ENCODE results near the gene PCDHGA12.
A peak's percentile ranks its signal among the peaks of the same experiment; 100 is the strongest.
"Not testable (repeated sequence)": the region's sequence is repeated elsewhere in the genome, so short reads cannot be mapped to it uniquely, and the experiment has no call there.

Gene PCDHGA12

DNA sequence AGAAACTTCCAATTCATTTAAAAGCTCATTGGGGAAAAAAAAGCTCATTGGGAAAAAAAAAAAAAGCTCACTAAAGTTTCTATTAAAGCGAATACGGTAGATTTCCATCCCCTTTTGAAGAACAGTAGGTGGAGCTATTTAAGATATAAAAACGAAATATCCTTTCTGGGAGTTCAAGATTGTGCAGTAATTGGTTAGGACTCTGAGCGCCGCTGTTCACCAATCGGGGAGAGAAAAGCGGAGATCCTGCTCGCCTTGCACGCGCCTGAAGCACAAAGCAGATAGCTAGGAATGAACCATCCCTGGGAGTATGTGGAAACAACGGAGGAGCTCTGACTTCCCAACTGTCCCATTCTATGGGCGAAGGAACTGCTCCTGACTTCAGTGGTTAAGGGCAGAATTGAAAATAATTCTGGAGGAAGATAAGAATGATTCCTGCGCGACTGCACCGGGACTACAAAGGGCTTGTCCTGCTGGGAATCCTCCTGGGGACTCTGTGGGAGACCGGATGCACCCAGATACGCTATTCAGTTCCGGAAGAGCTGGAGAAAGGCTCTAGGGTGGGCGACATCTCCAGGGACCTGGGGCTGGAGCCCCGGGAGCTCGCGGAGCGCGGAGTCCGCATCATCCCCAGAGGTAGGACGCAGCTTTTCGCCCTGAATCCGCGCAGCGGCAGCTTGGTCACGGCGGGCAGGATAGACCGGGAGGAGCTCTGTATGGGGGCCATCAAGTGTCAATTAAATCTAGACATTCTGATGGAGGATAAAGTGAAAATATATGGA, at the start of gene PCDHGA12:
TSS of gene PCDHGA12 (plus strand) at position 176 of the 782 bp plus-strand sequence. CDS start at position 429, 253 bp downstream.
- DNase-seq (ENCODE audit: low read depth), result no peak

- DNase-seq (ENCODE audit: low read depth), result no peak
These were observed 47.6 kb upstream of the PCDHGA12 start, which contains the start of gene PCDHGA7 for GRCh38 chr5:141382469-141383294. TSS of gene PCDHGA7 (plus strand) at chr5:141382742. CDS start at chr5:141382900, 158 bp downstream.

DNA sequence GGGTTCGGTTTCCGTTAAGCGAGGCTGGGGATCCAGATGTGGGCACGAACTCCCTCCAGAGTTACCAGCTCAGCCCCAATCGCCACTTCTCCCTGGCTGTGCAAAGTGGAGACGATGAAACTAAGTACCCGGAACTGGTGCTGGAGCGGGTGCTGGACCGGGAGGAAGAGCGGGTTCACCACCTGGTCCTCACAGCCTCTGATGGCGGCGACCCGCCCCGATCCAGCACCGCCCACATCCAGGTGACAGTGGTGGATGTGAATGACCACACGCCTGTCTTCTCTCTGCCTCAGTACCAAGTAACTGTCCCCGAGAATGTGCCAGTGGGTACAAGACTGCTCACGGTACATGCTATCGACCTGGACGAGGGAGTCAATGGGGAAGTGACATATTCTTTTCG, 47.0 kb upstream of the PCDHGA12 start:
- no peak for DNase-seq (ENCODE audit: low read depth)

DNA sequence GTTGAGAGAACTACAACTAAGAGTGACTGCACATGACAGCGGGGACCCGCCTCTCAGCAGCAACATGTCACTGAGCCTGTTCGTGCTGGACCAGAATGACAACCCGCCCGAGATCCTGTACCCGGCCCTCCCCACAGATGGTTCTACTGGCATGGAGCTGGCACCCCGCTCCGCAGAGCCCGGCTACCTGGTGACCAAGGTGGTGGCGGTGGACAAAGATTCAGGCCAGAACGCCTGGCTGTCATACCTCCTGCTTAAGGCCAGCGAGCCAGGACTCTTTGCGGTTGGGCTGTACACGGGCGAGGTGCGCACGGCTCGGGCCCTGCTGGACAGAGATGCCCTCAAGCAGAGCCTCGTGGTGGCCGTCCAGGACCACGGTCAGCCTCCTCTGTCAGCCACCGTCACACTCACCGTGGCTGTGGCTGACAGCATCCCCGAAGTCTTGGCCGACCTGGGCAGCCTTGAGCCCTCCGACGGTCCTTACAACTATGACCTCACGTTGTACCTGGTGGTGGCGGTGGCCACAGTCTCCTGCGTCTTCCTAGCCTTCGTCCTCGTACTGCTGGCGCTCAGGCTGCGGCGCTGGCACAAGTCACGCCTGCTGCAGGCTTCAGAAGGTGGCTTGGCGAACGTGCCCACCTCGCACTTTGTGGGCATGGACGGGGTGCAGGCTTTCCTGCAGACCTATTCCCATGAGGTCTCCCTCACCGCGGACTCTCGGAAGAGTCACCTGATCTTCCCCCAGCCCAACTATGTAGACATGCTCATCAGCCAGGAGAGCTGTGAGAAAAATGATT, 45.6 kb upstream of the PCDHGA12 start:
- no peak for DNase-seq (ENCODE audit: low read depth)

DNA sequence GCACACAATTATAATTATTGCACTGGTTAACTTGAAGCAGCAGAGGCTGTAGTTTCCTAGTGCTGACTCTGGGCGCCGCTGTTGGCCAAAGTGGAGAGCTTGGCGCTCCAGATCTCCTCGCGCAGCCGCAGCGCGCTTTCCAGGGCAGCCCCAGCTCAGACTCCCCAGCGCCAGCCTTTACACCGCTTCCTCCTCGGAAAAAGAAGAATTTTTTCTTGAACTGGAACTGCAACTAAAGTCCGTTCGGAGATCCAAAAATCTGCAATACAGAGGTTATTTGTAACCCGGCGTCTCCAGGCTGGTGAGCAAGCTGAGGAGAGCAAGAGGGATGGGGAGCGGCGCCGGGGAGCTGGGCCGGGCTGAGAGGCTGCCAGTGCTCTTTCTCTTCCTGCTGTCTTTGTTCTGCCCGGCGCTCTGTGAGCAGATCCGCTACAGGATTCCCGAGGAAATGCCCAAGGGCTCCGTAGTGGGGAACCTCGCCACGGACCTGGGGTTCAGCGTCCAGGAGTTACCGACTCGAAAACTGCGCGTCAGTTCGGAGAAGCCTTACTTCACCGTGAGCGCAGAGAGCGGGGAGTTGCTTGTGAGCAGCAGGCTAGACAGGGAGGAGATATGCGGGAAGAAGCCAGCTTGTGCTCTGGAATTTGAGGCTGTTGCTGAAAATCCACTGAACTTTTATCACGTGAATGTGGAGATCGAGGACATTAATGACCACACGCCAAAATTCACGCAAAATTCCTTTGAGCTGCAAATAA, 42.6 kb upstream of the PCDHGA12 start, which contains the start of gene PCDHGB4:
TSS of gene PCDHGB4 (plus strand) at position 142 of the 755 bp plus-strand sequence. CDS start at position 329, 187 bp downstream.
- DNase-seq (ENCODE audit: low read depth), result peak; percentile 31

- DNase-seq (ENCODE audit: low read depth), result no peak
These were observed 41.6 kb upstream of the PCDHGA12 start for GRCh38 chr5:141388661-141389060.

DNA sequence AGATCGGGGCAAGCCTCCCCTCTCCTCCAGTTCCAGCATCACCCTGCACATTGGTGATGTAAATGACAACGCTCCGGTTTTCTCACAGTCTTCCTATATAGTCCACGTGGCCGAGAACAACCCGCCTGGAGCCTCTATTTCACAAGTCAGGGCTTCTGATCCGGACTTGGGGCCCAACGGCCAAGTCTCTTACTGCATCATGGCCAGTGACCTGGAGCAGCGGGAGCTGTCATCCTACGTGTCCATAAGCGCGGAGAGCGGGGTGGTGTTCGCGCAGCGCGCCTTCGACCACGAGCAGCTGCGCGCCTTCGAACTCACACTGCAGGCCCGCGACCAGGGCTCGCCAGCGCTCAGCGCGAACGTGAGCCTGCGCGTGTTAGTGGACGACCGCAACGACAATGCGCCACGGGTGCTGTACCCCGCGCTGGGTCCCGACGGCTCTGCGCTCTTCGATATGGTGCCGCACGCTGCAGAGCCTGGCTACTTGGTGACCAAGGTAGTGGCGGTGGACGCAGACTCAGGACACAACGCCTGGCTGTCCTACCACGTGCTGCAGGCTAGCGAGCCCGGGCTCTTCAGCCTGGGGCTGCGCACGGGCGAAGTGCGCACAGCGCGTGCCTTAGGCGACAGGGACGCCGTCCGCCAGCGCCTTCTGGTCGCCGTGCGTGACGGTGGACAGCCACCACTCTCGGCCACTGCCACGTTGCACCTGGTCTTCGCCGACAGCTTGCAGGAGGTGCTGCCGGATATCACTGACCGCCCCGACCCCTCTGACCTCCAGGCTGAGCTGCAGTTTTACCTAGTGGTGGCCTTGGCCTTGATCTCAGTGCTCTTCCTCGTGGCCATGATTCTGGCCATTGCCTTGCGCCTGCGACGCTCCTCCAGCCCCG, 40.9 kb upstream of the PCDHGA12 start:
- no peak for DNase-seq (ENCODE audit: low read depth)

- no peak for DNase-seq (ENCODE audit: low read depth)
These were observed 37.7 kb upstream of the PCDHGA12 start, which contains the start of gene PCDHGA8 for GRCh38 chr5:141392429-141393198. TSS of gene PCDHGA8 (plus strand) at chr5:141392633. CDS start at chr5:141392814, 181 bp downstream.

DNA sequence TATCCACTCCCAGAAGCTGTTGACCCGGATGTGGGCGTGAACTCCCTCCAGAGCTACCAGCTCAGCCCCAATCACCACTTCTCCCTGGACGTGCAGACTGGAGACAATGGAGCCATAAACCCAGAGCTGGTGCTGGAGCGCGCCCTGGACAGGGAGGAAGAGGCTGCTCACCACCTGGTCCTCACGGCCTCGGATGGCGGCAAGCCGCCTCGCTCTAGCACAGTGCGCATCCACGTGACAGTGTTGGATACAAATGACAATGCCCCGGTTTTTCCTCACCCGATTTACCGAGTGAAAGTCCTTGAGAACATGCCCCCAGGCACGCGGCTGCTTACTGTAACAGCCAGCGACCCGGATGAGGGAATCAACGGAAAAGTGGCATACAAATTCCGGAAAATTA, 37.0 kb upstream of the PCDHGA12 start:
- no peak for DNase-seq (ENCODE audit: low read depth)

DNA sequence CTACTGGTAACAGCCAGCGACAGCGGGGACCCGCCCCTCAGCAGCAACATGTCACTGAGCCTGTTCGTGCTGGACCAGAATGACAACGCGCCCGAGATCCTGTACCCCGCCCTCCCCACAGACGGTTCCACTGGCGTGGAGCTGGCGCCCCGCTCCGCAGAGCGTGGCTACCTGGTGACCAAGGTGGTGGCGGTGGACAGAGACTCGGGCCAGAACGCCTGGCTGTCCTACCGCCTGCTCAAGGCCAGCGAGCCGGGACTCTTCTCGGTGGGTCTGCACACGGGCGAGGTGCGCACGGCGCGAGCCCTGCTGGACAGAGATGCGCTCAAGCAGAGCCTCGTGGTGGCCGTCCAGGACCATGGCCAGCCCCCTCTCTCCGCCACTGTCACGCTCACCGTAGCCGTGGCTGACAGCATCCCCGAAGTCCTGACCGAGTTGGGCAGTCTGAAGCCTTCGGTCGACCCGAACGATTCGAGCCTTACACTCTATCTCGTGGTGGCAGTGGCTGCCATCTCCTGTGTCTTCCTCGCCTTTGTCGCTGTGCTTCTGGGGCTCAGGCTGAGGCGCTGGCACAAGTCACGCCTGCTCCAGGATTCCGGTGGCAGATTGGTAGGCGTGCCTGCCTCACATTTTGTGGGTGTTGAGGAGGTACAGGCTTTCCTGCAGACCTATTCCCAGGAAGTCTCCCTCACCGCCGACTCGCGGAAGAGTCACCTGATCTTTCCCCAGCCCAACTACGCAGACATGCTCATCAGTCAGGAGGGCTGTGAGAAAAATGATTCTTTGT, 35.7 kb upstream of the PCDHGA12 start:
- not testable (repeated sequence) for DNase-seq (ENCODE audit: low read depth)

- peak; percentile 40 for DNase-seq (ENCODE audit: low read depth)
These were observed 32.4 kb upstream of the PCDHGA12 start, which contains the start of gene PCDHGB5 for GRCh38 chr5:141397756-141398551. TSS of gene PCDHGB5 (plus strand) at chr5:141397947. CDS start at chr5:141398128, 181 bp downstream.

DNA sequence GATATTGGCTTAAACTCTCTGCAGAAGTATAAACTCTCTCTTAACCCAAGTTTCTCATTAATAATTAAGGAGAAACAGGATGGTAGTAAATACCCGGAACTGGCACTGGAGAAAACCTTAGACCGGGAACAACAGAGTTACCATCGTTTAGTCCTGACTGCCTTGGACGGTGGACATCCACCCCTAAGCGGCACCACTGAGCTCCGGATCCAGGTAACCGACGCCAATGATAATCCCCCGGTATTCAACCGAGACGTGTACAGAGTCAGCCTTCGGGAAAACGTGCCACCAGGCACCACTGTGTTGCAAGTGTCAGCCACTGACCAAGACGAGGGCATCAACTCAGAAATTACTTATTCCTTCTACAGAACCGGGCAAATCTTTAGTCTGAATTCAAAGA, 31.7 kb upstream of the PCDHGA12 start:
- DNase-seq (ENCODE audit: low read depth), result no peak

GRCh38 chr5:141399555-141400258, 30.6 kb upstream of the PCDHGA12 start:
- DNase-seq (ENCODE audit: low read depth), result no peak

- no peak for DNase-seq (ENCODE audit: low read depth)
These were observed 27.6 kb upstream of the PCDHGA12 start, which contains the start of gene PCDHGA9 for GRCh38 chr5:141402553-141403243. TSS of gene PCDHGA9 (plus strand) at chr5:141402778. CDS start at chr5:141402953, 175 bp downstream.

- no peak for DNase-seq (ENCODE audit: low read depth)
These were observed 26.9 kb upstream of the PCDHGA12 start for GRCh38 chr5:141403387-141403786.
